HG03159 (cell line): Measurements from ENCODE around the gene C4A.
"Not testable (repeated sequence)": the region's sequence is repeated elsewhere in the genome, so short reads cannot be mapped to it uniquely, and the experiment has no call there.

Source experiments
- ATAC-seq: cut with Tn5 transposase; IDR thresholded peaks from one replicate; pipeline ENCODE4 v1.9.1; 2021; ENCODE audit warnings: mild to moderate bottlenecking, moderate library complexity; ENCODE audit not compliant: unreplicated experiment

C4A gene

DNA sequence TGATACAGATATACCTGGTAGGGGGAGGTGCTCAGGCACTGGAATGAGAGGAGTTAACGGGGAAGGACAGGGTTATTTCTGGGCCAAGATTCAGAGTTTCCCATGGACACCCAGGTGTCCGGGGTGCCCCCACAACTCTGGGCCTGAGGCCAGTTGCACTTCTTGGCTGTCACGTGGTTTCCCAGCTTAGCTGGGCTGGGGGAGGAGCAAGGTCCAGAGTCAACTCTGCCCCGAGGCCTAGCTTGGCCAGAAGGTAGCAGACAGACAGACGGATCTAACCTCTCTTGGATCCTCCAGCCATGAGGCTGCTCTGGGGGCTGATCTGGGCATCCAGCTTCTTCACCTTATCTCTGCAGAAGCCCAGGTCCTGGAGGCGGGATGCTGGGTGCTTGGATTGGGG is 32.7 kb downstream of the C4A start, which contains the start of gene C4B:
Gene C4B, plus strand, starts transcription at position 249 of the 400 bp plus-strand sequence. Its CDS starts 51 bp downstream, at position 300.
- ATAC-seq: not testable (repeated sequence)

DNA sequence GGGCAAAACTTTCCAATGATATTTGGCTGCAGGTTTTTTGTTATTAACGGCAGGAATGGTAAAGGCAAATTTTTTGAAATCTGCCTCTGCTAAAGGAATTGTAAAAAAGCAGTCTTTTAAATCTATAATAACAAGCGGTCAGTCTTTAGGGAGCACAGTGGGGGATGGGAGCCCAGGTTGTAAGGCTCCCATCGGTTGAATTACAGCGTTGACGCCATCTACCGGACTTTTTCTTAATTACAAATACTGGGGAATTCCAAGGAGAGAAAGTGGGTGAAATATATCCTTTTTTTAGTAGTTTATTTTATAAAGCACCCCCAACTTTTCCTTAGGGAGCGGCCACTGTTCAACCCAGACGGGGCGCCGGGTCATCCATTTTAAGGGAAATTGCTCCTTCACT is 40.2 kb downstream of the C4A start:
- not testable (repeated sequence) for ATAC-seq

DNA sequence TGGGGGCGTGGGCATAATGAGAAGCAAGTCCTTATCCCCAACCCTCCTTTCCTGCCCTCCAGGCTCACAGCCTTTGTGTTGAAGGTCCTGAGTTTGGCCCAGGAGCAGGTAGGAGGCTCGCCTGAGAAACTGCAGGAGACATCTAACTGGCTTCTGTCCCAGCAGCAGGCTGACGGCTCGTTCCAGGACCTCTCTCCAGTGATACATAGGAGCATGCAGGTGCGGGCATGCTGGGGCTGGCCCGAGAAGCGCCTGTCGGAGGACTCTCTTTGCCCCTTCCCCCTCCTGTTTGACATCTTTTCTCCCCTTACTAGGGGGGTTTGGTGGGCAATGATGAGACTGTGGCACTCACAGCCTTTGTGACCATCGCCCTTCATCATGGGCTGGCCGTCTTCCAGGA is 46.8 kb downstream of the C4A start:
- not testable (repeated sequence) for ATAC-seq

DNA sequence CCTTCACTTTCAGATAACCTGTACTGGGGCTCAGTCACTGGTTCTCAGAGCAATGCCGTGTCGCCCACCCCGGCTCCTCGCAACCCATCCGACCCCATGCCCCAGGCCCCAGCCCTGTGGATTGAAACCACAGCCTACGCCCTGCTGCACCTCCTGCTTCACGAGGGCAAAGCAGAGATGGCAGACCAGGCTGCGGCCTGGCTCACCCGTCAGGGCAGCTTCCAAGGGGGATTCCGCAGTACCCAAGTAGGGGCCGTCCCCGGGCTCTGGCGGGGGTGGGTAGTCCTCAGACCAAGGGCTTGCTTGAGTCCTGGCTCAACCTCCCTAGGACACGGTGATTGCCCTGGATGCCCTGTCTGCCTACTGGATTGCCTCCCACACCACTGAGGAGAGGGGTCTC is 47.7 kb downstream of the C4A start:
- not testable (repeated sequence) for ATAC-seq

DNA sequence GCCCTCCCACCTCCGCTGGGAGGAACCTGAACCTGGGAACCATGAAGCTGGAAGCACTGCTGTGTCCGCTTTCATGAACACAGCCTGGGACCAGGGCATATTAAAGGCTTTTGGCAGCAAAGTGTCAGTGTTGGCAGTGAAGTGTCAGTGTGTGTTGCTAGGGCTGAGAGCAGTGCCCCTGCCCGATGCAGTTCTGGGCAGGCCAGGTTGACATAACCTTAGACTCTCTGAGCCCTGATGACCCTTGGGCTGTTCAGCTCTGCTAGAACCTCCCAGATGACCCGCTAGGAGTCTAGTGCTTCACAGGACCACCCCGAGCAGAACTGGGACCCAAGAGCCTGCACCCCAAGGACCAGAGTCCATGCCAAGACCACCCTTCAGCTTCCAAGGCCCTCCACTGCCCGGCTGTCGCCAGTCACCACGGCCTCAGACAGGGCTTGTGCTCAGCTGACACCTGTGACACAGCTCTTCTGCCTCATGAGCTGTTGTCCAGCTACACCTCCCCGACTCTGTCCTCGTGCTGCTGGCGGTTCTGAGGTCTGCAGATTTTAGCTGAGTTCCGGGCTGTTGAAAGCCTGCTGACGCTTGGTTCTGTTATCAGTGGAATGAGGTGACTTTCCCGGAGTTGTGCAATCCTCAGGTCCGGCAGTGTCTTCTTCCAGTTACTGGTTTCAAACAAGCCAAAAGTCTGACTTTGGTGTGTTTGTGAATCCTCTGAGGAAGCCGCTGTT is 53.6 kb downstream of the C4A start:
- ATAC-seq: not testable (repeated sequence)

DNA sequence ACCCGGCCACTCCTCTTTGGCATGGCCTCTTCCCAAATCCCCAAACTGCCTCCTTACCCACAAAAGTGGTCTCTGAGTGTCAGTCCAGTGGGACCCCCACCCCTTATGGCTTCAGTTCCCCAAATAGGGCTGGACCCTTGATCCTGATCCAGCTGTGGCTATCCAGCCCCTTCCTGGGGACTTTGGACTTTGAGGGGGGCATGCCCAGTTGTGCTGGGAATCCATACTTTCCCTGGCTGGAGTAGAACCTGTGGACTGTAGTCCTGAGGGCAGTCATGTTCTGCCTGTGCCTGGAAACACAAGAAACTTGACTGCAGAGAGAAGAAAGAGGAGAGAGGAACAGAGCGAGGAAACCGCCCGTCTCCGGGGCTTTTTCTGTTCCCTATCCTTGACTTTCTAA is 55.3 kb downstream of the C4A start:
- ATAC-seq: not testable (repeated sequence)

DNA sequence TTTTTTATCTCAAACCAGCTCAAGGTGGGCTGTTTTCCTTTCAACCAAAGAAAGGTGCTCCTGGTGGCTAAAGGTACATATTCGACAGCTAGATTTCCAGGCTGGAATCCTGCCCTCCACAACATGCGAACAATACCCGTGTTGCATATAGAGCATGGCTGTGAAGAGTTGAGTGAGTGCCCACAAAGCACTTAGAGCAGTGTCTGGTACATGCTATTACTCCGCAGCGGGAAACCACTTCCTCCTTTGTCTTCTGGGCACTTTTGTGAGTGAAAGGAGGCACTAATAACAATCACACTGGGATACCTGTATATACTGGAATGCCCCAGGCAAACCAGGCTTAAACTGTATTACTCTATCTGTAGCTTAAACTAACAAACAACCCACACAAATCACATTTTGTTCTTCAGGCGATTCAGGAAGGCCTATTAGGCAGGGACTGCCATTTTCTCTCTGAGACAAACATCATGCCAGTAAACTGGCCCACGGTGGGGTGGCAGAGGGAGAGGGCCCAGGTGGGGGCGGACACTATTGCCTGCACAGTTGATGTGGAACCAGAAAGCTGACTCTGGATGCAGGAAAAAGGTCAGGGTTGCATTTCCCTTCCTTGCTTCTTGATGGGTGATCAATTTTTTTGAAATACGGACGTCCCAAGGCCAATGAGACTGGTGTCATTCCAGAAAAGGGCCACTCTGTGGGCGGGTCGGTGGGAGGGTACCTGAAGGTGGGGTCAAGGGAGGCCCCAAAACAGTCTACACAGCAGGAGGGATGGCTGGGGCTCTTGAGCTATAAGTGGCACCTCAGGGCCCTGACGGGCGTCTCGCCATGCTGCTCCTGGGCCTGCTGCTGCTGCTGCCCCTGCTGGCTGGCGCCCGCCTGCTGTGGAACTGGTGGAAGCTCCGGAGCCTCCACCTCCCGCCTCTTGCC is 56.0 kb downstream of the C4A start, which contains the start of gene CYP21A2:
Gene CYP21A2, plus strand, starts transcription at position 818 of the 927 bp plus-strand sequence. Its CDS starts 8 bp downstream, at position 826.
- ATAC-seq: not testable (repeated sequence)

DNA sequence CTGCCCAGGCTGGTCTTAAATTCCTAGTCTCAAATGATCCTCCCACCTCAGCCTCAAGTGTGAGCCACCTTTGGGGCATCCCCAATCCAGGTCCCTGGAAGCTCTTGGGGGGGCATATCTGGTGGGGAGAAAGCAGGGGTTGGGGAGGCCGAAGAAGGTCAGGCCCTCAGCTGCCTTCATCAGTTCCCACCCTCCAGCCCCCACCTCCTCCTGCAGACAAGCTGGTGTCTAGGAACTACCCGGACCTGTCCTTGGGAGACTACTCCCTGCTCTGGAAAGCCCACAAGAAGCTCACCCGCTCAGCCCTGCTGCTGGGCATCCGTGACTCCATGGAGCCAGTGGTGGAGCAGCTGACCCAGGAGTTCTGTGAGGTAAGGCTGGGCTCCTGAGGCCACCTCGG is 57.0 kb downstream of the C4A start:
- not testable (repeated sequence) for ATAC-seq

DNA sequence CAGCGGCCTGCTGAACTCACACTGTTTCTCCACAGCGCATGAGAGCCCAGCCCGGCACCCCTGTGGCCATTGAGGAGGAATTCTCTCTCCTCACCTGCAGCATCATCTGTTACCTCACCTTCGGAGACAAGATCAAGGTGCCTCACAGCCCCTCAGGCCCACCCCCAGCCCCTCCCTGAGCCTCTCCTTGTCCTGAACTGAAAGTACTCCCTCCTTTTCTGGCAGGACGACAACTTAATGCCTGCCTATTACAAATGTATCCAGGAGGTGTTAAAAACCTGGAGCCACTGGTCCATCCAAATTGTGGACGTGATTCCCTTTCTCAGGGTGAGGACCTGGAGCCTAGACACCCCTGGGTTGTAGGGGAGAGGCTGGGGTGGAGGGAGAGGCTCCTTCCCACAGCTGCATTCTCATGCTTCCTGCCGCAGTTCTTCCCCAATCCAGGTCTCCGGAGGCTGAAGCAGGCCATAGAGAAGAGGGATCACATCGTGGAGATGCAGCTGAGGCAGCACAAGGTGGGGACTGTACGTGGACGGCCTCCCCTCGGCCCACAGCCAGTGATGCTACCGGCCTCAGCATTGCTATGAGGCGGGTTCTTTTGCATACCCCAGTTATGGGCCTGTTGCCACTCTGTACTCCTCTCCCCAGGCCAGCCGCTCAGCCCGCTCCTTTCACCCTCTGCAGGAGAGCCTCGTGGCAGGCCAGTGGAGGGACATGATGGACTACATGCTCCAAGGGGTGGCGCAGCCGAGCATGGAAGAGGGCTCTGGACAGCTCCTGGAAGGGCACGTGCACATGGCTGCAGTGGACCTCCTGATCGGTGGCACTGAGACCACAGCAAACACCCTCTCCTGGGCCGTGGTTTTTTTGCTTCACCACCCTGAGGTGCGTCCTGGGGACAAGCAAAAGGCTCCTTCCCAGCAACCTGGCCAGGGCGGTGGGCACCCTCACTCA is 57.7 kb downstream of the C4A start:
- not testable (repeated sequence) for ATAC-seq

DNA sequence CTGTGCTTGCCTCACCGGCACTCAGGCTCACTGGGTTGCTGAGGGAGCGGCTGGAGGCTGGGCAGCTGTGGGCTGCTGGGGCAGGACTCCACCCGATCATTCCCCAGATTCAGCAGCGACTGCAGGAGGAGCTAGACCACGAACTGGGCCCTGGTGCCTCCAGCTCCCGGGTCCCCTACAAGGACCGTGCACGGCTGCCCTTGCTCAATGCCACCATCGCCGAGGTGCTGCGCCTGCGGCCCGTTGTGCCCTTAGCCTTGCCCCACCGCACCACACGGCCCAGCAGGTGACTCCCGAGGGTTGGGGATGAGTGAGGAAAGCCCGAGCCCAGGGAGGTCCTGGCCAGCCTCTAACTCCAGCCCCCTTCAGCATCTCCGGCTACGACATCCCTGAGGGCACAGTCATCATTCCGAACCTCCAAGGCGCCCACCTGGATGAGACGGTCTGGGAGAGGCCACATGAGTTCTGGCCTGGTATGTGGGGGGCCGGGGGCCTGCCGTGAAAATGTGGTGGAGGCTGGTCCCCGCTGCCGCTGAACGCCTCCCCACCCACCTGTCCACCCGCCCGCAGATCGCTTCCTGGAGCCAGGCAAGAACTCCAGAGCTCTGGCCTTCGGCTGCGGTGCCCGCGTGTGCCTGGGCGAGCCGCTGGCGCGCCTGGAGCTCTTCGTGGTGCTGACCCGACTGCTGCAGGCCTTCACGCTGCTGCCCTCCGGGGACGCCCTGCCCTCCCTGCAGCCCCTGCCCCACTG is 58.6 kb downstream of the C4A start:
- ATAC-seq: not testable (repeated sequence)

DNA sequence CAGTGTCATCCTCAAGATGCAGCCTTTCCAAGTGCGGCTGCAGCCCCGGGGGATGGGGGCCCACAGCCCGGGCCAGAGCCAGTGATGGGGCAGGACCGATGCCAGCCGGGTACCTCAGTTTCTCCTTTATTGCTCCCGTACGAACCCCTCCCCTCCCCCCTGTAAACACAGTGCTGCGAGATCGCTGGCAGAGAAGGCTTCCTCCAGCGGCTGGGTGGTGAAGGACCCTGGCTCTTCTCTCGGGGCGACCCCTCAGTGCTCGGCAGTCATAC is 59.1 kb downstream of the C4A start:
- not testable (repeated sequence) for ATAC-seq

DNA sequence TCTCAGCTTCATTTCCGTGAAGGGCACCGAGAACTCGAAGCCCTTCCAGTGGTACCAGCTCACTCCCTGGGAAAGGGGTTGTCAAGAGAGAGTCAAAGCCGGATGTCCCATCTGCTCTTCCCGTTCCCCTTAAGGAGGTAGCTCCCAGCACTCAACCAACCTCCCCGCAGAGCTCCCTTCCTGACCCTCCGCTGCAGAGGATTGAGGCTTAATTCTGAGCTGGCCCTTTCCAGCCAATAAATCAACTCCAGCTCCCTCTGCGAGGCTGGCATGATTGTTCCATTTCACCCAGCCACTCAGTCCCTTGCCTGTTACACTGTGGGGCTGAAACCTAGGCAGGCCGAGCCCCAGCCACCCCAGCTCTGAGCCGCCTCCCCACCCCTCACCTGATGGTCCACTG is 59.5 kb downstream of the C4A start:
- ATAC-seq: not testable (repeated sequence)

DNA sequence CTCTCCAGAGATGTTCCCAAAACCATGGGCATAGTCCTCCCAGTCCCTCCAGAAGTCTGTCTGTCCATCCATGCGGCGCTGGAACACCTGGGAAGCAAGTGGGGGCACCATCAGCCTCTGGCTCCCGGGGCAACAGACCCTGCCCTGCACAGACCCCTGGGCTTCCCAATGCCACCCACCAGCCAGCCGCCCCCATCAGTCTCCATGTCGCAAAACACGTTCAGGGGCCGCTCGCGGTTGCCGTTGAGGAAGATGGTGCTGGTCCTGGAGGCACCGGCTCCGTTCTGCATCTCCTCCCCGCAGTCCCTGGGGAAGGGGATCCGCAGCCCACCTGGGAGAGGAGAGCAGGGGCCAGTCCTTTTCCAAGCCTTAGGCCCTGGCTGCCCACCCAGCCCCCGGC is 60.4 kb downstream of the C4A start:
- not testable (repeated sequence) for ATAC-seq

DNA sequence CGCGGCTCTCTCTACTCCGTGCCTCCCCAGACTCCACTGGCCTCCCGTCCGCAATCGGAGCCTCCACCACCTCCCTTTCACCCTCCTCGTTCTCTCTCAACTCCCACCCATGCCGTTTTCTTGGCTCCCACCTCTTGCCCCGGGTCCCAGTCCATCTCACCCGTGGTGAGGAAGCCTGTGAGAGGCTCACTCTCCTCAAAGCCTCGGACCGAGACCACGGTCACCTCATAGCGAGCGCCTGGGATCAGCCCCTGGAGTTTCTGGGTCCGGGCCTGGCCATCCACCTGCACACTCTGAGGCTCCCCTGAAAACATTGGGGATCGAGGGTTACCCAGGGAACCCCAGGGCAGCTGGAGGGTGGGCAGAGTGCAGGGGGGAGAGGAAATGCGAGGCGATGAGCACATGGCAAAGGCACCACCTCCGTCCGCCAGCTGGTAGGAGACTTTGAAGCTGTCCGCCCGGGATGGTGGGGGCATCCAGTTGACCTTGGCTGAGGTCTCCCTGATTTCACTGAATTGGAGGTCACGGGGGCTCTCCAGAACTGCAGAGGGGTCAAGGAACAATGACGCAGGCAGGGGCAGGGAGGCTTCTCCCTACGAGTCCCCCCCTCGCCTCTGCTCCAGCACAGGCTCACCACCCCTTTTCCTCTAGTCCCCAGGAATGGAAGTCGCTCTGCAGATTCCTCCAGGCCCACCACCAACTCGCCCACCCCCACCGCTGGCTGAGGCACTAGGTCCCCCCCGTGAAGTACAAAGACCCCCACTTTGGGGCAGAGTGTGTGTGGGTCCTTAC is 61.9 kb downstream of the C4A start:
- ATAC-seq: not testable (repeated sequence)

DNA sequence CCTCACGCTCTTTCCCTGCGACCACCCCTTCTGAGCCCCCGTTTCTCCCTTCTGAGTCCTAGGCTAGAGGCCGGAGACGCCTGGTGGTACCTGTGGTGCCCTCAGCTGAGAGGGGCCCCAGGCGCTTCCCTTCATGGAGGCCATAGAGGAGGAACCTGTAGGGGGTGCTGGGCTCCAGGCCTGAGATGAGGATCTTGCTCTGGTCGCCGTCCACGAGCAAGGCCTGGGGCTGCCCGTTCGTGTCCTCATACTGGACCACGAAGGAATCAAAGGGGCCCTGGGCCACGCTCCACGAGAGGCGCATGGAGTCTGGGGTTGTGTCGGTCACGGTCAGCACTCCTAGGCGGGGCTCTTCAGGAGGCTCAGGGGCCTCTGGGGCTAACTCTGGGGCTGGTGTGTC is 63.1 kb downstream of the C4A start:
- ATAC-seq: not testable (repeated sequence)

DNA sequence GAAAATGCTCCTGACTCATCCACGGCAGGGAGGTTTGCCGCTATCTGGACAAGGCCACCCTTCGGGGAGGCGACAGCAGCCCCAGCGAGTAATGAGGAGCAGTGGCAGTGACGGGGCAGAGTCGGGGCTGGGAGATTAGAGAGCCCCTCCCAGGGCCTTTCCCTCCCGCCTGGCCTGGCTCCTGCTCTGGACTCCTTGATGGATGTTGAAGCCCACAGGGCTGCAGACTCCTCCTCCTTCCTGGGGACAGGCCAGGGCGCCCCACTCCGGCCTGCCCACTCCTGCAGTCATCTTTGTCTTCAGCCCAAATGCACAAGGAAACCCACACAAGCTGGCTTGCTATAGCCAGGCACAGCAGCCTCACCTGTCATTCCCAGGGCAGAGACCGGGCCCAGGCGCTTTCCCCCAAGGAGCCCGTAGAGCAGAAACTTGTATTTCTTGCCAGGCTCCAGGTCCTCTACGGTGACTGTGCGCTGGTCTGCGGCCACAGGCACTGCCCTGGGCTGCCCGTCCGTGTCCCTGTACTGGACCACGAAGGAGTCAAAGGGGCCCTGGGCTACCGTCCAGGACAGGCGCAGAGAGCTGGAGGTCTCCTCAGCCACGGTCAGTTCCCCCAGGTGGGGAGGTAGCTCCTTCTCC is 64.1 kb downstream of the C4A start:
- ATAC-seq: no peak

DNA sequence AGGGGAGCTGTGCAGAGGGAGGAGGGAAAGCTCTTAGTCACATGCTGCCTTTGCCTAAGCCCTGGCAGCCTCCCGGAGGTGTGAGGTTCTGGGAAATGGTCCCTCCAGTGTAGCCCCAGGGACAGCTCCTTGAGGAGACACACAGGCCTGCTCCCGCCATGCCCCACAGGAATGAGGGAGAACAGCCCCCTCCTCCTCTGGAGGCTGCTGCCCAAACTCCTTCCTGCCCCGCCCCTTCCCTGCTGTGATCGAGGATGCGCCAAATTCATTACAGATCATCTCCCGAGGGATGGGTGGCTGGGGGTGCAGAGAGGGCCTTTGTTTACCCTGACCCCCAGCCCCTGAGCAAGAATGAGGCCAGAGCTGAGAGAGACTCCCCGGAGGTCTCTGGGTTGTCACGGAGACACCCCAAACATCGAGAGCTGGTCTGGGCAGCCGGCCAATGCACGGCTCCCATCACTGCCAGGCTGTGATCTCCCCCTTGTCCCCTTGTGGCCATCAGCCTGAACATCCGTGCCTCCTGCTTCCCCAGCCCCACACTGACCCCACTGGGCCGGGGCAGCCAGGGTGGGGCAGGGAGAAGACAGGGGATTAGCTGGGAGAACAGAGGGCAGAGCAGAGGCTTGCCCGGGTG is 64.7 kb downstream of the C4A start:
- no peak for ATAC-seq

DNA sequence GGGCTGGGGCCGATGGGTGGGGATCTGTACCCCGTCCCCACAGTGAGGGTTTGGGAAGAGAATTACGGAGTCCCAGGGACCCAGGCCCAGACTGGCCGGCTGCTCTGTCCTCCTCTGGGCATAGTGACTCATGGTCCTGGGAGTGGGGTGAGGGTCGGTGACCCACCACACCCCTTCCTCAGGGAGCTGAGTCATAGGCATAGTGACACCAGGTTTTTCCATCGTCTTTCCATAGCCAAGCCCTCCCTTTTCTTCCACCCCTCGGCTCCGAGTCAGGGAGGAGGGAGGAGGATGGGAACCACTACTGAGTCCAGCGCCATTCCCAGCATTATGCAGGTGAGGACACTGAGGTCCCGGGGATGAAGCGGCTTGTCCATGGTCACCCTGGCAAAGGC is 65.2 kb downstream of the C4A start:
- ATAC-seq: no peak
